Fibroblast of lung (primary cell): ENCODE measurements around the gene ABLIM3.

Source experiments
- EZH2 ChIP-seq: IDR thresholded peaks from 2 replicates; pipeline ENCODE4 v1.5.1; 2012; ENCODE audit warnings: low read length, control low read depth, mild to moderate bottlenecking; ENCODE audit errors: missing control alignments
- TF ChIP-seq, protein P1 (sequence below), 2 donors: IDR thresholded peaks in 1 of 2; conservative IDR thresholded peaks in 1 of 2; 1 replicate in 1 of 2; 2 replicates in 1 of 2; pipeline ENCODE4 v1.5.1; 2011 to 2012; ENCODE audit warnings: low read length in 2 of 2, control low read depth in 1 of 2, inconsistent platforms in 1 of 2, low read depth in 1 of 2, mild to moderate bottlenecking in 1 of 2

DNA sequence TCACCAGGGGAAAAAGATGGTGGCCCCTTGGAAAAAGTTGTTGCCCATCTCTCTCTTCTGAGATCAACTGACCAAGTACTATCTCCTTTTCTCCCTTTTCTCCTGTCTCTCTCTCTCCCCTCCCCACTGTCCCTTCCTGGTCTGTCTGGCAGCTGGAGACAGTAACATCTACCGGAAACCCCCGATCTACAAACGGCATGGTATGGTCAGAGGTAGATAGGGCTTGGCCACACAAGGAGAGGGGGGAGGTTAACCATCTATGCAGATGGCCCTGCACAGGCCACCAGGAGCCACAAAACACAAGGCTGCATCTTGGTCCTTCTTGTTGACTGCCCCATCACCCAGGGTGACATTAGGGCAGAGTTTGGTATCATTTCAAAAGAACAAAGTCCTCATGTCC is 101.0 kb downstream of the ABLIM3 start:
- TF ChIP-seq, protein P1, sequence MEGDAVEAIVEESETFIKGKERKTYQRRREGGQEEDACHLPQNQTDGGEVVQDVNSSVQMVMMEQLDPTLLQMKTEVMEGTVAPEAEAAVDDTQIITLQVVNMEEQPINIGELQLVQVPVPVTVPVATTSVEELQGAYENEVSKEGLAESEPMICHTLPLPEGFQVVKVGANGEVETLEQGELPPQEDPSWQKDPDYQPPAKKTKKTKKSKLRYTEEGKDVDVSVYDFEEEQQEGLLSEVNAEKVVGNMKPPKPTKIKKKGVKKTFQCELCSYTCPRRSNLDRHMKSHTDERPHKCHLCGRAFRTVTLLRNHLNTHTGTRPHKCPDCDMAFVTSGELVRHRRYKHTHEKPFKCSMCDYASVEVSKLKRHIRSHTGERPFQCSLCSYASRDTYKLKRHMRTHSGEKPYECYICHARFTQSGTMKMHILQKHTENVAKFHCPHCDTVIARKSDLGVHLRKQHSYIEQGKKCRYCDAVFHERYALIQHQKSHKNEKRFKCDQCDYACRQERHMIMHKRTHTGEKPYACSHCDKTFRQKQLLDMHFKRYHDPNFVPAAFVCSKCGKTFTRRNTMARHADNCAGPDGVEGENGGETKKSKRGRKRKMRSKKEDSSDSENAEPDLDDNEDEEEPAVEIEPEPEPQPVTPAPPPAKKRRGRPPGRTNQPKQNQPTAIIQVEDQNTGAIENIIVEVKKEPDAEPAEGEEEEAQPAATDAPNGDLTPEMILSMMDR (conservative IDR thresholded peaks at IDR 0.05 in 1 of 2, IDR thresholded peaks at IDR 0.05 in 1 of 2; ENCODE audit: low read depth in 1 of 2, low read length in 2 of 2) = no peak
- TF ChIP-seq EZH2 = no peak
